Gastroesophageal sphincter (tissue), 4 donors: ENCODE data around the gene TBC1D5. TPM values are rescaled to one million over a fixed set of nuclear protein-coding genes. Genes with fewer than 3 reads are reported as not detected.
"Not testable (repeated sequence)": the region's sequence is repeated elsewhere in the genome, so short reads cannot be mapped to it uniquely, and the experiment has no call there.

Source experiments
- ATAC-seq: fragments of 150-250 bp; one replicate; pipeline ENCODE4 v1.9.1; 2016; ENCODE audit warnings: mild to moderate bottlenecking, moderate library complexity
- H3K27ac ChIP-seq, 4 donors: fragments of 200-600 bp; sonication (generic) in 3 of 4; 1 replicate in 3 of 4; 2 replicates in 1 of 4; pipeline ENCODE4 v1.5.1; 2016 to 2019
- H3K27me3 ChIP-seq: fragments of 200-600 bp; sonication (generic); one replicate; pipeline ENCODE4 v1.5.1; 2019
- H3K36me3 ChIP-seq, 2 donors: fragments of 200-600 bp; sonication (generic); one replicate each; pipeline ENCODE4 v1.5.1; 2019; ENCODE audit warnings: control low read depth in 1 of 2
- H3K4me1 ChIP-seq, 3 donors: fragments of 200-600 bp; sonication (generic); 1 replicate in 2 of 3; 2 replicates in 1 of 3; pipeline ENCODE4 v1.5.1; 2016 to 2019; ENCODE audit warnings: control low read depth in 2 of 3
- H3K4me3 ChIP-seq, 2 donors: fragments of 200-600 bp; sonication (generic); one replicate each; pipeline ENCODE4 v1.5.1; 2019; ENCODE audit warnings: mild to moderate bottlenecking in 1 of 2, moderate library complexity in 1 of 2
- H3K9me3 ChIP-seq, 3 donors: fragments of 200-600 bp; sonication (generic); one replicate each; pipeline ENCODE4 v1.5.1; 2017 to 2019; ENCODE audit warnings: control low read depth in 2 of 3
- EP300 ChIP-seq: sonication (generic); formaldehyde crosslinking; IDR thresholded peaks from one replicate; pipeline ENCODE4 v1.6.1; 2017; ENCODE audit warnings: antibody characterized with exemption, mild to moderate bottlenecking
- POLR2A ChIP-seq, 2 donors: fragments of 450-650 bp; IDR thresholded peaks; one replicate each; pipeline ENCODE4 v1.6.1; 2017; ENCODE audit warnings: antibody characterized with exemption in 2 of 2, mild to moderate bottlenecking in 2 of 2, moderate library complexity in 1 of 2
- POLR2AphosphoS5 ChIP-seq: sonication (generic); formaldehyde crosslinking; IDR thresholded peaks from one replicate; pipeline ENCODE4 v1.6.1; 2017; ENCODE audit warnings: antibody characterized with exemption
- WGBS, 2 donors: methylation state at CpG; one replicate each; pipeline ENCODE4 v1.1.5; 2018; ENCODE audit warnings: low coverage in 1 of 2; 5-methylcytosine and 5-hydroxymethylcytosine counted together
- total RNA-seq, 4 donors: library from RNA; depleted of rRNA; stranded (reverse); fragments of >200 nt; gene quantifications; one replicate each; pipeline ENCODE4 v1.1.0, GENCODE V29; 2016
- TF ChIP-seq, protein P1 (sequence below), 4 experiments: fragments of 200-600 bp in 2 of 4; fragments of 450-650 bp in 2 of 4; sonication (generic) in 1 of 4; IDR thresholded peaks; one replicate each; pipeline ENCODE4 v1.5.1; 2017 to 2019; ENCODE audit warnings: antibody characterized with exemption in 4 of 4, mild to moderate bottlenecking in 2 of 4, moderate library complexity in 2 of 4

The TBC1D5 gene
- total RNA-seq, 4 donors from 2014 or later, result 59.5 to 66.6 (median 61.6) TPM

- no peak for ATAC-seq
- Histone ChIP-seq H3K9me3 (peaks cover 0 to 9% (median 0%) of the 10 kb centered on the region in 3 donors), H3K27ac (no peak overlapping the region), H3K4me3 (no peak overlapping the region), H3K4me1 (peaks cover 0 to 8% (median 0%) of the 10 kb centered on the region in 3 donors), H3K36me3 (peaks cover 0 to 25% of the 10 kb centered on the region in 2 donors), H3K27me3 (no peaks in the 10 kb centered on the region)
- 100% methylated on average over 2 of the region's 2 CpGs for WGBS, 2 donors
- no peak for TF ChIP-seq EP300
- no peak for TF ChIP-seq POLR2AphosphoS5
- no peak for TF ChIP-seq POLR2A (IDR thresholded peaks at IDR 0.05)
- TF ChIP-seq, protein P1, sequence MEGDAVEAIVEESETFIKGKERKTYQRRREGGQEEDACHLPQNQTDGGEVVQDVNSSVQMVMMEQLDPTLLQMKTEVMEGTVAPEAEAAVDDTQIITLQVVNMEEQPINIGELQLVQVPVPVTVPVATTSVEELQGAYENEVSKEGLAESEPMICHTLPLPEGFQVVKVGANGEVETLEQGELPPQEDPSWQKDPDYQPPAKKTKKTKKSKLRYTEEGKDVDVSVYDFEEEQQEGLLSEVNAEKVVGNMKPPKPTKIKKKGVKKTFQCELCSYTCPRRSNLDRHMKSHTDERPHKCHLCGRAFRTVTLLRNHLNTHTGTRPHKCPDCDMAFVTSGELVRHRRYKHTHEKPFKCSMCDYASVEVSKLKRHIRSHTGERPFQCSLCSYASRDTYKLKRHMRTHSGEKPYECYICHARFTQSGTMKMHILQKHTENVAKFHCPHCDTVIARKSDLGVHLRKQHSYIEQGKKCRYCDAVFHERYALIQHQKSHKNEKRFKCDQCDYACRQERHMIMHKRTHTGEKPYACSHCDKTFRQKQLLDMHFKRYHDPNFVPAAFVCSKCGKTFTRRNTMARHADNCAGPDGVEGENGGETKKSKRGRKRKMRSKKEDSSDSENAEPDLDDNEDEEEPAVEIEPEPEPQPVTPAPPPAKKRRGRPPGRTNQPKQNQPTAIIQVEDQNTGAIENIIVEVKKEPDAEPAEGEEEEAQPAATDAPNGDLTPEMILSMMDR (IDR thresholded peaks at IDR 0.05), result no peak
Observed at GRCh38 chr3:17714473-17714872, 28.0 kb downstream of the TBC1D5 start.

DNA sequence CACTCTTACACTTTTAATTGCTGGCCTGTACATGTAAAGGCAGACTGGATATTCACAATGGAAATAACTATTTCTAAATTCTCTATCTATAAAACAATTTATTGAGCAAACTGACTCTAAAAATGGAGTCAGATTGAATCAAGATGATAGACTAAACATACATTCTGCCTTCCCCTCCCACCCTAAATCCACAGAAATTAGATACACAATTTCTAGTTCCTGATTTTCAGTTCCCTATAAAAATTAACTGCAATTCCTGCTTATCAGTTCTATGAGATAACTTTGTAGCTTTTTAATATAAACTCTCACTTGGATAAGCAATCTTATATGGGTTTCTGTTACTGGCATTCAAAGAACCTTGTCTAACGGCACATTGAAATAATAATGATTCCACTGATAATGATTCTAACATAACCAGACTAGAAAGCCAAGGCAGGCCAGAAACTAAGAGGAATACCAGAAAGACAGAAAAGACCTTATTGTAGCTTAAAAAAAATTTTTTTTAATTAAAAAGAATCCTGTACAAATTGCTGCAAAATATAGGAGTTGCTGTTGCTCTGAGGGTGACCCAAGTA is 33.1 kb downstream of the TBC1D5 start:
- Histone ChIP-seq H3K4me1 (no peaks in the 10 kb centered on the region), H3K4me3 (no peak overlapping the region), H3K9me3 (peaks cover 0 to 4% (median 0%) of the 10 kb centered on the region in 3 donors), H3K27me3 (no peaks in the 10 kb centered on the region), H3K27ac (no peak overlapping the region), H3K36me3 (peaks cover 0 to 11% of the 10 kb centered on the region in 2 donors)
- no peak for TF ChIP-seq POLR2AphosphoS5
- TF ChIP-seq, protein P1 (IDR thresholded peaks at IDR 0.05), result no peak
- TF ChIP-seq EP300, result no peak
- no peak for TF ChIP-seq POLR2A (IDR thresholded peaks at IDR 0.05)
- no peak for ATAC-seq
- WGBS, 2 donors, result 67 to 100% methylated on average over 1 of the region's 1 CpG

DNA sequence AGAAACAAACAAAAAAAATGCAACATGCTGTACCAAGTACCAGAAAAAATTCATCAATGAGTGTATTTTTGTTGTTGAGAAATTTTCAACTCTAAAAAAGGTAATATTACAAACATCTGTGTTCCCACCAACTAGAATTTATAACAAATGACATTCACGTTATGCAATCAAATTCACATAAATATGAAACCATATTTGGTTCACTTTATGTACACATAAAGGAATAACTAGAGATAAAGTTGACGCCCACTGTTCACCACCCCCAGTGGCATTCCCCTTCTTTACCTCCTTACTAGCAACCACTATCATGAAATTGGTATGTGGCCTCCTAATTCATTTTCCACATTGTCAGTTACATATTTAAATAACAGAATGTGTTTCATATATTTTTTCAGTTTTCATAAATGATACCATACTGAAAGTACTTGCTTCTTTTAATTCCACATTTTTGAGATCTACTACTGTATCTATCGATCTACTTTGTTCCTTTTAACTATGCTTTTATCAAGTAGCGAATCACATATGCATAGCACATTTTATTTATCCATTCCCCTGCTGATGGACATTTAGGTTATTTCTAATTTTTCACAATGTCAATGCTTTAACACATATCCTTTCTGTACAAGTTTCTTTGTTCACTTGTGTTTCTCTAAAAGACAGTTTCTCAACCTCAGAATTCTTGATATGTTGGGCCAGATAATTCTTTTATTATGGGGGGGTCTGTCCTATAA is 34.5 kb downstream of the TBC1D5 start:
- Histone ChIP-seq H3K4me1 (no peaks in the 10 kb centered on the region), H3K27ac (no peak overlapping the region), H3K27me3 (no peaks in the 10 kb centered on the region), H3K4me3 (no peak overlapping the region), H3K9me3 (no peaks in the 10 kb centered on the region), H3K36me3 (peaks cover 0 to 3% of the 10 kb centered on the region in 2 donors)
- 69 to 75% methylated on average over 3 to 4 of the region's 4 CpGs for WGBS, 2 donors
- ATAC-seq, result no peak
- TF ChIP-seq POLR2A (IDR thresholded peaks at IDR 0.05), result no peak
- no peak for TF ChIP-seq EP300
- no peak for TF ChIP-seq POLR2AphosphoS5
- TF ChIP-seq, protein P1 (IDR thresholded peaks at IDR 0.05), result no peak

- not testable (repeated sequence) for H3K4me1 ChIP-seq, H3K27me3 ChIP-seq, H3K9me3 ChIP-seq, H3K4me3 ChIP-seq, H3K27ac ChIP-seq, ATAC-seq, H3K36me3 ChIP-seq
- WGBS, 2 donors, result 99% methylated on average over 10 of the region's 15 CpGs; no CpG with 5 or more reads in 1 of the 2 donors
Observed at GRCh38 chr3:17705991-17706390, 36.4 kb downstream of the TBC1D5 start.

GRCh38 chr3:17699815-17700214 is 42.6 kb downstream of the TBC1D5 start:
- not testable (repeated sequence) for ATAC-seq, H3K27me3 ChIP-seq, H3K9me3 ChIP-seq, H3K27ac ChIP-seq, H3K36me3 ChIP-seq, H3K4me1 ChIP-seq, H3K4me3 ChIP-seq
- WGBS, 2 donors, result 90 to 93% methylated on average over 2 of the region's 2 CpGs

GRCh38 chr3:17695665-17696064 is 46.8 kb downstream of the TBC1D5 start:
- not testable (repeated sequence) for H3K9me3 ChIP-seq, H3K36me3 ChIP-seq, H3K4me1 ChIP-seq, H3K27me3 ChIP-seq, H3K4me3 ChIP-seq, H3K27ac ChIP-seq, ATAC-seq
- 80 to 95% methylated on average over 1 to 2 of the region's 2 CpGs for WGBS, 2 donors

DNA sequence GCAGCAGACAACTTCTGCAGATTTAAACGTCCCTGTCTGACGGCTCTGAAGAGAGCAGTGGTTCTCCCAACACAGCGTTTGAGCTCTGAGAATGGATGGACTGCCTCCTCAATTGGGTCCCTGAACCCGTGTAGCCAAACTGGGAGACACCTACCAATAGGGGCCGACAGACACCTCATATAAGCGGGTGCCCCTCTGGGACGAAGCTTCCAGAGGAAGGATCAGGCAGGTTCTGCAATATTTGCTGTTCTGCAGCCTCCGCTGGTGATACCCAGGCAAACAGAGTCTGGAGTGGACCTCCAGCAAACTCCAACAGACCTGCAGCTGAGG is 48.8 kb downstream of the TBC1D5 start:
- H3K9me3 ChIP-seq, H3K36me3 ChIP-seq, H3K4me3 ChIP-seq, H3K27ac ChIP-seq, ATAC-seq, H3K4me1 ChIP-seq, H3K27me3 ChIP-seq: not testable (repeated sequence)
- WGBS, 2 donors, result 96% methylated on average over 4 of the region's 8 CpGs; no CpG with 5 or more reads in 1 of the 2 donors

GRCh38 chr3:17692846-17693669 is 49.4 kb downstream of the TBC1D5 start:
- not testable (repeated sequence) for ATAC-seq, H3K4me3 ChIP-seq

More at GRCh38 chr3:17692846-17693669, 49.4 kb downstream of the TBC1D5 start:
- H3K27me3 ChIP-seq, H3K4me1 ChIP-seq, H3K9me3 ChIP-seq, H3K27ac ChIP-seq, H3K36me3 ChIP-seq: not testable (repeated sequence)
- 96 to 100% methylated on average over 1 to 11 of the region's 22 CpGs for WGBS, 2 donors
